ENCODE measurements around the gene ASF1A. TPM values are rescaled to one million over a fixed set of nuclear protein-coding genes. Genes with fewer than 3 reads are reported as not detected.

Gene ASF1A
- total and polyA plus RNA-seq, 2 of the 13 experiments (the other 11 are each of a cell fraction or from before 2014, with no cell fraction given) = 14.5 to 49.9 TPM

GRCh38 chr6:118869894-118870589 lies 23.9 kb upstream of the ASF1A start (continued):
- no peak for TF ChIP-seq AKAP8 (CRISPR knock-in tag; IDR thresholded peaks at IDR 0.05)
- TF ChIP-seq NRL (CRISPR knock-in tag; IDR thresholded peaks at IDR 0.05; ENCODE audit: borderline replicate concordance) = no peak
- no peak for TF ChIP-seq THYN1 (CRISPR knock-in tag; IDR thresholded peaks at IDR 0.05; ENCODE audit: borderline replicate concordance, low read depth)
- TF ChIP-seq HDAC2 (CRISPR knock-in tag; IDR thresholded peaks at IDR 0.05) = no peak

DNA sequence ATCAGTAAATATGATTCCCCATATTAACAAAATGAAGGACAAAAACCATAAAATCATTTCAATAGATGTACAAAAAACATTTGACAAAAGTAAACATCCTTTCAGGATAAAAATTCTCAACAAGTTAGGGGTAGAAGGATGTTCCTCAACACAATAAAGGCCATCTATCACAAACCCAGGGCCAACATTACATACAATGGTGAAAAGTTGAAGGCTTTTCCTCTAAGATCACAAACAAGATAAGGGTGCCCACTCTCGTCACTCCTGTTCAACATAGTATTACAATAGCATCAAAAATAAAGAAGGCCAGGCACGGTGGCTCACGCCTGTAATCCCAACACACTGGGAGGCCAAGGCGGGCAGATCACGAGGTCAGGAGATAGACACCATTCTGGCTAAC lies 22.6 kb upstream of the ASF1A start:
- H3K36me3 ChIP-seq (replicated peaks in 1 of 2; ENCODE audit: control insufficient read depth in 1 of 2, insufficient read depth in 2 of 2, low read length in 2 of 2) = no peaks in the 10 kb centered on the region
- no peak overlapping the region for H3K4me3 ChIP-seq (replicated peaks in 1 of 3; ENCODE audit: insufficient read depth in 1 of 3, low read depth in 2 of 3, low read length in 3 of 3)
- no peak overlapping the region for H3K9ac ChIP-seq (ENCODE audit: insufficient read depth, low read depth, low read length)
- H3K4me2 ChIP-seq (ENCODE audit: low read depth, low read length) = no peak overlapping the region
- no peaks in the 10 kb centered on the region for H3K27me3 ChIP-seq (ENCODE audit: control insufficient read depth in 1 of 2, insufficient read depth in 2 of 2, low read length in 2 of 2)
- TF ChIP-seq MAF1 (CRISPR knock-in tag; IDR thresholded peaks at IDR 0.05; ENCODE audit: borderline replicate concordance) (no peak), ZNF552 (CRISPR knock-in tag; IDR thresholded peaks at IDR 0.05; ENCODE audit: borderline replicate concordance) (no peak), ZNF577 (CRISPR knock-in tag; IDR thresholded peaks at IDR 0.05; ENCODE audit: borderline replicate concordance, low read depth) (no peak), KDM5B (CRISPR knock-in tag; IDR thresholded peaks at IDR 0.05; ENCODE audit: borderline replicate concordance) (no peak), DZIP1 (CRISPR knock-in tag; IDR thresholded peaks at IDR 0.05) (no peak), U2AF1 (optimal IDR thresholded peaks at IDR 0.05; ENCODE audit: low read depth, low read length) (no peak), ZNF510 (CRISPR knock-in tag; IDR thresholded peaks at IDR 0.05; ENCODE audit: low read depth) (no peak), TRIM24 (CRISPR knock-in tag; IDR thresholded peaks at IDR 0.05) (no peak)
- intact Hi-C loops (cut with micrococcal nuclease; ENCODE audit: unreplicated experiment) (no loop called here), in situ Hi-C loops (cut with HindIII; ENCODE audit: extremely low pct_ligation_motif_present, low pct_unique_long_range_greater_than_20kb) (no loop called here)
- no peaks in the 10 kb centered on the region for H4K20me1 ChIP-seq (ENCODE audit: insufficient read depth, low read length)
- BruUV-seq (replicated peaks) = no TSS peak
- FAIRE-seq (no peak), ATAC-seq (no peak), DNase-seq (ENCODE audit: low spot score) (no peak)
- CTCF ChIA-PET (ENCODE audit: low intra/inter-chr PET ratio, low total read pairs) = no interaction called here
- peaks cover 13% of the 10 kb centered on the region; the same call in 1 of the 2 replicates for H3K4me1 ChIP-seq (ENCODE audit: insufficient read depth, low read length)
- POLR2A ChIA-PET = no interaction called here
- H2AFZ ChIP-seq (ENCODE audit: low read length) = no peak overlapping the region
- no peak overlapping the region for H3K27ac ChIP-seq (ENCODE audit: extremely low read length, insufficient read depth, low read length)
- no peaks in the 10 kb centered on the region for H3K9me3 ChIP-seq (ENCODE audit: low read length)
- H3K79me2 ChIP-seq (ENCODE audit: insufficient read depth, low read length) = no peaks in the 10 kb centered on the region
- WGBS (ENCODE audit: low lambda C conversion rate) = 97% methylated on average over 5 of the region's 5 CpGs
